ENCODE data around the gene SLC25A42. TPM values are rescaled to one million over a fixed set of nuclear protein-coding genes. Genes with fewer than 3 reads are reported as not detected.
A peak's percentile ranks its signal among the peaks of the same experiment; 100 is the strongest.

SLC25A42 gene
- total and polyA plus RNA-seq, 2 of the 13 experiments (the other 11 are each of a cell fraction or from before 2014, with no cell fraction given): 12.8 to 18.3 TPM

GRCh38 chr19:19098703-19099632 is 35.2 kb downstream of the SLC25A42 start (continued):
- TF ChIP-seq THAP9 (CRISPR knock-in tag; IDR thresholded peaks at IDR 0.05; ENCODE audit: borderline replicate concordance) (no peak; the same call in 1 of the 2 replicates), ZNF263 (CRISPR knock-in tag; IDR thresholded peaks at IDR 0.05) (peak; percentile 30; the same call in 1 of the 2 replicates), ZNF772 (CRISPR knock-in tag; IDR thresholded peaks at IDR 0.05) (peak; percentile 70), BRCA1 (CRISPR knock-in tag; IDR thresholded peaks at IDR 0.05) (no peak), ZNF660 (CRISPR knock-in tag; IDR thresholded peaks at IDR 0.05; ENCODE audit: borderline replicate concordance, low read depth) (no peak), ZNF564 (CRISPR knock-in tag; IDR thresholded peaks at IDR 0.05) (no peak), FOXP4 (CRISPR knock-in tag; IDR thresholded peaks at IDR 0.05) (peak; percentile 84), ZNF878 (CRISPR knock-in tag; IDR thresholded peaks at IDR 0.05) (no peak), ZNF776 (CRISPR knock-in tag; IDR thresholded peaks at IDR 0.05) (peak; percentile 43; the same call in 1 of the 2 replicates), SRF (IDR thresholded peaks at IDR 0.05; ENCODE audit: low read depth, low read length) (no peak), ZNF468 (CRISPR knock-in tag; IDR thresholded peaks at IDR 0.05) (no peak), HDAC6 (IDR thresholded peaks at IDR 0.05; ENCODE audit: low read depth, low read length) (no peak), THAP11 (CRISPR knock-in tag; IDR thresholded peaks at IDR 0.05) (peak; percentile 64), ZBTB8A (CRISPR knock-in tag; IDR thresholded peaks at IDR 0.05; ENCODE audit: borderline replicate concordance, low read depth) (peak; percentile 60; the same call in 1 of the 2 replicates), ZNF512 (CRISPR knock-in tag; IDR thresholded peaks at IDR 0.05) (no peak), ZNF615 (CRISPR knock-in tag; IDR thresholded peaks at IDR 0.05; ENCODE audit: borderline replicate concordance) (no peak), ATM (IDR thresholded peaks at IDR 0.05; ENCODE audit: borderline replicate concordance) (no peak), ZNF75D (CRISPR knock-in tag; IDR thresholded peaks at IDR 0.05; ENCODE audit: borderline replicate concordance) (no peak), ZNF773 (CRISPR knock-in tag; IDR thresholded peaks at IDR 0.05; ENCODE audit: borderline replicate concordance) (no peak), ESRRA (CRISPR knock-in tag; IDR thresholded peaks at IDR 0.05; ENCODE audit: low read depth) (peak; percentile 71), ZNF383 (CRISPR knock-in tag; IDR thresholded peaks at IDR 0.05; ENCODE audit: borderline replicate concordance) (no peak), THAP7 (CRISPR knock-in tag; IDR thresholded peaks at IDR 0.05) (no peak), NFE2 (CRISPR knock-in tag; IDR thresholded peaks at IDR 0.05) (no peak)

All from HepG2 (cell line).